ENCODE data around the gene BBS1.

Gene BBS1

DNA sequence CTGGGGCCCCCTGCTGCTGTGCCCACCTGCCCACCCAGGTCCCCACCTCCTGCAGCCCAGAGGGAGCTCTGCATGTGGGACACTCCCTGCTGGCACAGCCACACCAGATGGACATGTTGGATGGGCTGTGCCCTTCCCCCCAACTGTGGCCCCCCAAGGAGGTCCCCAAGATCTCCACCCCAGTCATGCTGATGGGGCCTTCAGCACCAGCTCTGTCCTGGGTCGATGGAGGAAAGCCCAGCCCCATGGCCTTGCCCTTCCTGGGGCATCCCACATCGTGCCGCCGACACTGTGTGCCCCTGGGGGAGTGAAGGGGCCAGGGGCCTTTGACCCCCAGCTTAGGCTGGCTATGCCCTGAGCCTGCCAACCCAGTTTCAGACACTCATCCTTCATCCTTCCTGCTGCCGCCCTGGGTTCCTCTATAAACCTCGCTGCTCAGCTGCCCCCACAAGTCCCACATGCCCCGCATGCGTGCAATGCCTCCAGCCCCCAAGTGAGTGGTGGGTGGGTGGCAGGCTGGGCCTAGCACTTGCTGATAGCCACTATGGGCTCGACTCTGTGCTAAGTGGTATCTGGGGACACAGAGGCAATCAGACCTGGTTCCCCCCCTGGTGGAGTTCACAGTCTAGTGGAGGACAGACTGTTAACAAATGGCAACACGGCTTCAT is 34.1 kb upstream of the BBS1 start:
- DNase-seq = no peak
- in situ Hi-C loops (cut with HindIII; ENCODE audit: low pct_ligation_motif_present, low pct_unique_long_range_greater_than_20kb, low sequenced_read_pairs) = no loop called here

DNA sequence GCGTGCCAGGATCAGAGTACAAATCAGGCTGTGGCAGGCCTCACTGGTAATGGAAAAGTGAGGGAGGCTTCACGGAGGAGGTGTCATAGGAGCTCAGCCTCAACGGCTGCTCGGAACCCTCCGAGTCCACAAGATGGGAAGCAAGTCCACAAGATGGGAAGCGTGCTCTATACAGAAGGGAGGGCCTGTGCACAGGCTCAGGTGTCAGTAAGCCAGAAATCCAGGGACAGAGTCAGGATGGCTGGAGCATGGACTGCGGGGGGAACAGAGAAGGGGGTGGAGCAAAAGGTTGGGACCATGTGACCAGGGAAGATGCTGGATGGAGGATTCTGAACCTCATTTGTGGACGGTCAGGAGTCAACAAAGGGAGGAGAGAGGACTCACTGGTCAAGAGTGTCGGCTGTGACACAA is 33.6 kb upstream of the BBS1 start:
- no peak for DNase-seq
- in situ Hi-C loops (cut with HindIII; ENCODE audit: low pct_ligation_motif_present, low pct_unique_long_range_greater_than_20kb, low sequenced_read_pairs) = no loop called here

DNA sequence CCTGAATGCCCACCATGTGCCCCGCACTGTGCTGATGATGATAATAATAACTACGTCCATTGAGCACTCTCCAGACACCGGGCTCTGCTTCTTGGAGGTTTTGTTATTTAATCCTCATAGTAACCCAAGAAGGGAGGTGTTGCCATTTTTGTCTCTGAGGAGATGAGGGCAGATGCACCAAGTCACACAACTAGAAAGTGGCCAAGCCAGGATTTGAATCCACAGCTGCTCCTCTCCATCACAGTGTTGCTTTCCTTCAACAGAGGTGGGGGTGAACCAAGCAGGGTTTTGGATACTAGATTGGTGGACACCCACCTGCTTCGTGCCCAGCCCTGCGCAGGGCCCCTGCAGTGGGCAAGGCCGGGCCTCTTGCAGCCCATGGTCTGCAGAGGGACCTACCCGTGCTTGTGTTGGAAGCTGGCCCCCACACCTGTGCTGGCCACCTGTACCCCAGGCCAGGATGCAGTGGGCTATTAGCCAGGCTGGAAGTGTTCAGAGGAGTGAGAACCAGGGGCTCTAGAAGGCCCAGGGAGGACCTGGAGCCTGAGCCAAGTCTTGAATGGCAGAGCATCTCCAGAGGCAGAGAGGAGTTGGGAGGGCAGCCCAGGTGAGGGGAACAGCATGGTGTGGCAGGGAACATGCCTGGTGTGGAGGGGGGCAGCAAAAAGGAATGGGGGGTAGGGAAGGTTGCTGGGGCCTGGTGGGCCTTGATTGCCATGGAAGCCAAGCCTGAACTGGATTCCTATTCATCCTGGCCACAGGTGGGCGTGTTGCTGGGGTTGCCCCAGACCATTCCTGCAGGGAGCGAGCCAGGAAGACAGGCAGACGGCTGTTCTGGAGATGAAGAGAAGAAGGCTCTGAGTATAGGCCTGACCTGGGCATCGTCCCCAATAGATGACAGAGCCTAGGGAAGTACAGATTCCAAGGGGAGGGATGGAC is 32.9 kb upstream of the BBS1 start:
- in situ Hi-C loops (cut with HindIII; ENCODE audit: low pct_ligation_motif_present, low pct_unique_long_range_greater_than_20kb, low sequenced_read_pairs) = no loop called here

DNA sequence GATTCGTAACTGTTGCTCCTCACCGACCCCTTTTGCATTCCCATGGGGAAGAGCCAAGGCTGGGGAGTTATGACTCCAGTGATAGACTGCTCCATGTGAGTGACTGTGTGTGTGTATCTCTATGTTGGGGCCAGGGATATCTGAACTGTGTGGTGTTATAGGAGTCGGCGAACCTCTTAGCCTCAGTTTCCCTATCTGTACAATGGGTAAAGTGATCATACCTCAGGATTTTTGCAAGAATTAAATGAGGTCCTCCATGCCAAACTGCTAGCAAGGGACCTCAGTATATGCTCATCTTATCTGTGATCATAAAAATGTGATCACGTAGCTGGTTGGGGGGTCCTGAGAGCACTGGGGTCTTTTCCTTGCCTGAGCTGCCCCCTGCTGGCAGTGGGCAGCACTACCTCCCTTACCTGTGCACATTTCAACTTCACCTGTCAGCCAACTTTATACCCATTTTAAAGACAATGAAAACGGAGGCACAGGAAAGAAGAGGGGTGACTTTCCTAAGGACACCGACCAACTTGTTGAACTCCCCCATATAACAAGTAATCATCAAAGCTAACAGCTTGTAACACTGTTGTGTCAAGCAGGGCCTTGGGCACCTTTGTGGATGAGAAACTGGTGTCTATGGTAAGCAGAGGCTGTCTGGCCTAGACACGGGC is 31.6 kb upstream of the BBS1 start:
- in situ Hi-C loops (cut with HindIII; ENCODE audit: low pct_ligation_motif_present, low pct_unique_long_range_greater_than_20kb, low sequenced_read_pairs) = no loop called here
- DNase-seq = peak; percentile 15

More for the DNA sequence above, 32.9 kb upstream of the BBS1 start:
- no peak for DNase-seq

DNA sequence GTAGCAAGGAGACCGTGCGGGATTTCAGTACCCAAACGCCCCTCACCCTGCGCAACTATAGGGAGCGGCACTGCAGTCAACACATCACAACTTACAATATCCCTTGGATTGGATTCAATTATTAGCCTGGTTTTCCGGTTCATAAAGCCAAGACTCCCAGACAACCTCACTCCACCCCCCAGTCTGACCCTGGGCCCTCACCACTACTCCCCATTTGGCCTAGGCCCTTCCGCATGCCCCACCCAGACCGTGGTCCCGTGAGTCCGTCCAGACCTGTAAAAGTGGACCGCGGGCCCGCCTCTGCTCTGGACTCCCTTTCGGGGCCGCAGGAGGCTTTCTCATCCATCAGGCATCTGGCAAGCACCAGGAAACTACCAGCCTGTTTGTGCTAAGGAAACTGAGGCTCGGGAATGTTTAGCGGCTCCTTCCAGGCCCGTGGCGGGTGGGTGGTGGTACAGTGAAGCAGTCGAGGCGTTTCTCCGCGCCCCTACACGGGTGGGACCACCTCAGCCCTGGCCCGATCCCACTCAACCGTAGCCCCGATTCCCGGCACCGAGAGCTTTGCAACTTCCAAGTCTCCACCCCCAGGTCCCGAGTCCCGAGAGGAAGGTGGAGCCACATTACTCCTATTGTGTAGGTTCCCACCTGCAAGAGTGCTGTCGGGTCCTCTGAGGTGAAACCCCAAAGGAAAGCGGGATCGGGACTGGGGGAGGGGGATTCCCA is 30.9 kb upstream of the BBS1 start:
- peak; percentile 73 for DNase-seq
- in situ Hi-C loops (cut with HindIII; ENCODE audit: low pct_ligation_motif_present, low pct_unique_long_range_greater_than_20kb, low sequenced_read_pairs) = no loop called here

DNA sequence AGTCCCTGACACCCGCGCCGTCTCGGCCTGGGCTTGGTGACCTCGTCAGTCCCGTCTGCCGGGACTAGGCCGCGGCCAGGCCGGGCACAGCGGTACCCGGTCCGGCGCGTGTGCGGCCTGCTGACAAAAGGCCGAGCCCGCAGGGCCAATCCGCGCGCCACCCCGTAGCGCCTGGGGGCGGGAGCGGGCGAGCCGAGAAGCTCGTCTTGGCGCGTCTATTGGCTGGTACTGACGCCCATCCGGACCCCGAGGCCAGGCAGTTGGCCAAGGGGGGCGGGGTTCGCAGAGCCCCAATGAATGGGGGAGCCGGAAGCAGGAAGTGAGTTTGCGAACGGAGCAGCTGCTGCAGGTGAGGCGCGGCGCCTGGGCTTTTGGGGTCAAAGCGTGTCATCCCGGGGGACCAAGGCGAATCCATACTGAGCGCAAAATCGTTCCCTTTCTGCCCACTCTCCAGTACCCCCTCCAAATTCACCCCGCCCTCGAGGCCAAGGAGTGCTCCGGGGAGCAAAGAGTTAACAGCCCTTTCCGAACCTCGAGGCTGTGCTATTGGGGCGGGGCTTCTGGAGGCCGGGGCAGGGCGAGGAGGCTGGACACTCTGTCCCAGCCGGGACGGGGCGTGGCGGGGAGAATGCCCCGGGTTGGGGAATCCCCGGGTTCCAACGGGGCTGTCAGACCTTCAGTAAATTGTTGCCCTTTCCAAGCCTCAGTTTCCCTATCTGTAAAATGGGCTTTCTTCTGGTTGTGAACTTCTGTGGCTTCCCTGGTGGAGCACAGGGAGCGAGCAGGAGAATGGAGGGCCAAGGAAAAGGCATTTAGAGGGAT is 30.1 kb upstream of the BBS1 start, which contains the start of gene DPP3:
Gene DPP3 (plus strand): TSS at position 318 of the 822 bp plus-strand sequence. CDS start 1,767 bp downstream, outside the sequence.
- peak; percentile 96 for DNase-seq
- in situ Hi-C loops (cut with HindIII; ENCODE audit: low pct_ligation_motif_present, low pct_unique_long_range_greater_than_20kb, low sequenced_read_pairs) = no loop called here

DNA sequence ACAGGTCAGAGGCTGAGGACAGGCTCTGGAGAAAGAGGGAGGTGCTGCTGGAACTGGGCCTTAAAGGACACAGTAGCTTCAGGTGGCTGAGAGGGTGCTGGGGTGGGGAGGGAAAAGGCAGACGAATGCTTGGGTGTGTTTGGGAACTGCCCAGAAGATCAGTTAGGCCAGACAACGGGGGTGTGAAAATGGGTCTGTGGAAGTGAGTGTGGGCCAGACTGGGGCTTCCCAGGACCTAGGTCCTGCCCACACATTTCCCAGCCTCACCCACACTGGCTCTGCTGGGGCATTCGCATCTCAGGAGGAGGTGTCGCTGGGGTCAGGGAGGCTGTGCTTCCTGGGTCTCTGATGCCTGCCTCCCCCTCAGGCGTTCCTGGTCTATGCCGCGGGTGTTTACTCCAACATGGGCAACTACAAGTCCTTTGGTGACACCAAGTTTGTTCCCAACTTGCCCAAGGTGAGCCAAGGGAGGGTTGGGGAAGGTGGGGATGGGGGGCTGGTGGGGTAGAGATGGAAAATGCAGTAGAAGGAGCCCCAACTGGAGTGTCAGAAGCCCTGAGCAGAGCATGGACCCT is 25.5 kb upstream of the BBS1 start:
- DNase-seq = no peak

DNA sequence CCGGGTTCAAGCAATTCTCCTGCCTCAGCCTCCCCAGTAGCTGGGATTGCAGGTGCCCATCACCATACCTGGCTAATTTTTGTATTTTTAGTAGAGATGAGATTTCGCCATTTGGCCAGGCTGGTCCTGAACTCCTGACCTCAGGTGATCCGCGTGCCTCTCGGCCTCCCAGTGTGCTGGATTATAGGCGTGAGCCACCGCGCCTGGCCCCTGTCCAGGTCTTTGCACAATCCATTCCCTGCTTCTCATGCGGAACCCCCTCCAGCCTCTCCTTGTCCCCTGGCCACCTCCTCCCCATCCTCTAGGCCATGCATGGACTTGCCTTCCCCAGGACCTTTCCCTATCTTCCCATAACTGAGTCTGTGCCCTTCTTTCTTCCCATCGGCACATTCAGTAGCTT is 21.5 kb upstream of the BBS1 start:
- no peak for DNase-seq
- in situ Hi-C loops (cut with HindIII; ENCODE audit: low pct_ligation_motif_present, low pct_unique_long_range_greater_than_20kb, low sequenced_read_pairs) = no loop called here

More for the DNA sequence above, 25.5 kb upstream of the BBS1 start:
- in situ Hi-C loops (cut with HindIII; ENCODE audit: low pct_ligation_motif_present, low pct_unique_long_range_greater_than_20kb, low sequenced_read_pairs) = no loop called here

DNA sequence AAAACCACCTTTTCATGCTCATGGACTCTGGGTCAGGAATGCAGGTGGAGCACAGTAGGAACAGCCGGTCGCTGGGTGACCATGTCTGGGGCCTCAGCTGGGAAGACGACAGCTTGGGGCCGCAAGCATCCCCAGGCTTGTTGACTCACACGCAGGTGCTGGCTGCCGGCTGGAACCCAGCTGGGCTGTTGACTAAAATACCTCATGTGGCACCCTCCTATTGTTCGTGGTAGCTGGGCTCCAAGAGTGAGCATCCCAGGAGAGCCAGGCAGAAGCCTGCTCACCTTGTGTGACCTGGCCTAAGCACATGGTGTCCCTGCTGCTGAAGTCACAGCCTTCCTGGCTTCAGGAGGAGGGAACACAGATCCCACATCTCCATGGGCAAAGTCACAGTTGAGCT is 20.8 kb upstream of the BBS1 start:
- no peak for DNase-seq
- in situ Hi-C loops (cut with HindIII; ENCODE audit: low pct_ligation_motif_present, low pct_unique_long_range_greater_than_20kb, low sequenced_read_pairs) = no loop called here

DNA sequence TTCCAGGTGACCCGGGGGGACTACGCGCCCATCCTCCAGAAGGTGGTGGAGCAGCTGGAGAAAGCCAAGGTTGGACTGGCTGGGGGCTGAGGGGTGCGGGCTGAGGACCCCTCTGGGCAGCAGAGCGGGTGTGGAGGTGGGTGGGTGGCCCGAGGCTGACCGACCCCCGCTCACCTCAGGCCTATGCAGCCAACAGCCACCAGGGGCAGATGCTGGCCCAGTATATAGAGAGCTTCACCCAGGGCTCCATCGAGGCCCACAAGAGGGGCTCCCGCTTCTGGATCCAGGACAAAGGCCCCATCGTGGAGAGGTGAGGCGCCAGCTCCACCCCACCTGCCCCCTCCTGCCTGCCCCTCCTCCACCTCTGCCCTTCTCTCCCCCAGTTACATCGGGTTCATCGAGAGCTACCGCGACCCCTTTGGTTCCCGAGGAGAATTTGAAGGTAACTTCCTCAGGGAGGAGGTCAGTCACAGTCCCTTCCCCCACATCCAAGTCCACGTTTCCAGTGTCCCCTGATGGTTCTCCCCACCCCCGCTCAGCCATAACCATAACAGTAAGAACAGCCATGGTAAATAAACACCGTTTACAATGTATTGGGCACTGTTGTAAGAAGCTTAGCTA is 19.0 kb upstream of the BBS1 start:
- in situ Hi-C loops (cut with HindIII; ENCODE audit: low pct_ligation_motif_present, low pct_unique_long_range_greater_than_20kb, low sequenced_read_pairs) = no loop called here
- no peak for DNase-seq

DNA sequence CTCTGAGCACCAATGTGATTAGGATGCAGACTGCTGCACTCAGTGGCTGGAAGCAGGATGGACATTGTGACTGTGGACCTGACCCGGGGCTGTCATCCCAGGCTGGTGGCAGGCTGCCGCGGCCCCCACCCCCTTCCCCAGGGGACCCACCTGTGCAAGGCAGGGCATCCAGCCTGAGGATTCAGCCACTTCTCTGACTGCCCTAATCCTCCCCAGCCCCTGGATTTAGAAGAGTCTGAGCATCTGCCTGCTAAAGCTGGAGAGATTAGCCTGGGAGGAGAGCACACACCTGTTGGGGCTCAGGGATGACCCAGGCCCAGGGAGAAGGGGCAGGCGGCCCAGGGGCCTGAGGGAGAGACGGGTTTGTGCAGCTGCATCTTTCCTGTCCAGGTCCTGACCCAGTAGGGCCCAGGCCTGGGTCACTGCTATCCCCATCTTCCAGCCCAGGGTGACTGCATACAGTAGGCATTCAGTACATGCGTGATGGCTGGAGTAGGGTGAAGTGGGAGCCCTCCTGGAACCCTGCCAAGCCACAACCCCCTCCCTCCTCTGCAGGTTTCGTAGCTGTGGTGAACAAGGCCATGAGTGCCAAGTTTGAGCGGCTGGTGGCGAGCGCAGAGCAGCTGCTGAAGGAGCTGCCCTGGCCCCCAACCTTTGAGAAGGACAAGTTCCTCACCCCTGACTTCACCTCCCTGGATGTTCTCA is 18.1 kb upstream of the BBS1 start:
- DNase-seq = no peak
- in situ Hi-C loops (cut with HindIII; ENCODE audit: low pct_ligation_motif_present, low pct_unique_long_range_greater_than_20kb, low sequenced_read_pairs) = no loop called here

DNA sequence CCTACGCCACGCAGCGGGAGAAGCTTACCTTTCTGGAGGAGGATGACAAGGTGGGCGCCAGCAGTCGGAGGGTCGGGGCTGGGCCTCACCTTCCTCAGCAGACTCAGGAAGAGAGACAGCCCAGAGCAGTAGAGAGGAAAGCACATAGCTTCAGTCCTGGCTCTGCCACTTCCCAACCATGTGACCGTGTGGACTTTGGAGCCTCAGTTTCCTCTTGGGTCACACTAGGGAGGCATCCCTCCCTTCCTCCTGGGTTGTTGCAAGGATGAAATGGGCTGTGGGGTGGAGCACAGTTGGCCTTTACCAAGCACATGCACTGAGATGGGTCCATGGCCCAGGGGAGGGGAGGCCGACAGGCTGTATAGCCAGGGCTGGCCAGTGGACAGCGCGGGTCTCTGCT is 17.3 kb upstream of the BBS1 start:
- DNase-seq = no peak
- in situ Hi-C loops (cut with HindIII; ENCODE audit: low pct_ligation_motif_present, low pct_unique_long_range_greater_than_20kb, low sequenced_read_pairs) = no loop called here

DNA sequence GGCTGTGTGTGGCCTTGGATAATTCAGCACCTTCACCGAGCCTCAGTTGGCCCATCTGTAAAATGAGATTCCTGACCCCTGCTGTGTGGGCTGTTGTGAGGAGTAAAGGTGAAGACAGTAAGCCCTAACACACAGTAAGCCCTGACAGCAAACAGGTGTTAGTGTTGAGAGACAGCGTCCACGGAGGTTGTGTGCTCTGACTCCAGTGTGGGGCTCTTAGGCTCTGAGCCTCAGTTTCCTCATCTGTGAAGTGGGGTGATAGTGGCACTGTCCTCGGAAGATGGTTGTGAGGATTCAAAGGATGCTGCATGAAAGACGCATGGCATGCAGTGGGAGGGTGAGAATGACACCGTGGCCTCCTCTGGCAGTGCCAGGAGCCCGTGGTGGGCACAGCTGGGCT is 16.0 kb upstream of the BBS1 start:
- in situ Hi-C loops (cut with HindIII; ENCODE audit: low pct_ligation_motif_present, low pct_unique_long_range_greater_than_20kb, low sequenced_read_pairs) = no loop called here
- DNase-seq = no peak

DNA sequence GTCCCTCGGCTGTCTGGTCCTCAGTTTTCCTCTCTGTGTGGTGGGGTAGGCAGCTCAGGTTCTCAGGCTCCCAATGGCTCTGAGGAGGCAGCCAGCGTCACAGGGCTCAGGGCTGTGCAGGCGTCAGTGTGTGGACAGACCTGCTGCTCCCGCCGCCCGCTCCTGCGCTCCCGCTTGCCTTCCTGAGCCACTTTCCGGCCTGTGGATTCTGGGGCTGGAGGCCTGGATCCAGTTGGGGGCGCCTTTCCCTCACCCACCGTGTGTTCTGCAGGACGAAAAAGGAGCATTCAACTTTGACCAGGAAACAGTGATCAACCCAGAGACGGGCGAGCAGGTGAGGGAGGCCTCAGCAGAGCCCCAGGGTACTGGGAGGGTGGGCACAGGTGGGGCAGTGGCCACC is 15.5 kb upstream of the BBS1 start:
- in situ Hi-C loops (cut with HindIII; ENCODE audit: low pct_ligation_motif_present, low pct_unique_long_range_greater_than_20kb, low sequenced_read_pairs) = no loop called here
- no peak for DNase-seq

DNA sequence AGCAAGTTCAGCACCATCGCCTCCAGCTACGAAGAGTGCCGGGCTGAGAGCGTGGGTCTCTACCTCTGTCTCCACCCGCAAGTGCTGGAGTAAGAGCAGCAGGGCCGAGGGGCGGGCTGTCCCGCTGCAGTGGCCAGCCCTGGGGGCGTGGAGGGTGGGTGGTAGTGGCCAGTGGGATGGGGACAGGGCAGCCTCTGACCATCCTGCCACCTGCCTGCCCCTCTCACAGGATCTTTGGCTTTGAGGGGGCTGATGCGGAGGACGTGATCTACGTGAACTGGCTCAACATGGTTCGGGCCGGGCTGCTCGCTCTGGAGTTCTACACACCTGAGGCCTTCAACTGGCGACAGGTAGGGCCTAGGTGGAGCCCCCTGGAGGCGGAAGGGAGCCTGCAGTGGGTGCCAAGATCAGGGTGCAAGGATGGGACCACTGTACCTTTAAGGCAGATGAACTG is 15.0 kb upstream of the BBS1 start:
- in situ Hi-C loops (cut with HindIII; ENCODE audit: low pct_ligation_motif_present, low pct_unique_long_range_greater_than_20kb, low sequenced_read_pairs) = no loop called here
- DNase-seq = no peak

DNA sequence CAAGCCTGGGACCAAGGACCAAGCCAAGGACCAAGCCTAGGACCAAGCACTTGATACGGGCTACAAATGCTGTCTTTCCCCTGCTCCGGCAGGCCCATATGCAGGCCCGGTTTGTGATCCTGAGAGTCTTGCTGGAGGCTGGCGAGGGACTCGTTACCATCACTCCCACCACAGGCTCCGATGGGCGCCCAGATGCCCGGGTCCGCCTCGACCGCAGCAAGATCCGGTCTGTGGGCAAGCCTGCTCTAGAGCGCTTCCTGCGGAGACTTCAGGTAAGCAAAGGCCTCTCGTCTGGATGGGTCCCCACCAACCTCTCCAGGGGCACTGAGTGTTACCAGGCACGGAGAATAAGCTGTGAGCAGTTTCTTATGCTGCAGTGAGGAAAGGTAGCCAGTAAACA is 13.2 kb upstream of the BBS1 start:
- DNase-seq = no peak
- in situ Hi-C loops (cut with HindIII; ENCODE audit: low pct_ligation_motif_present, low pct_unique_long_range_greater_than_20kb, low sequenced_read_pairs) = no loop called here

DNA sequence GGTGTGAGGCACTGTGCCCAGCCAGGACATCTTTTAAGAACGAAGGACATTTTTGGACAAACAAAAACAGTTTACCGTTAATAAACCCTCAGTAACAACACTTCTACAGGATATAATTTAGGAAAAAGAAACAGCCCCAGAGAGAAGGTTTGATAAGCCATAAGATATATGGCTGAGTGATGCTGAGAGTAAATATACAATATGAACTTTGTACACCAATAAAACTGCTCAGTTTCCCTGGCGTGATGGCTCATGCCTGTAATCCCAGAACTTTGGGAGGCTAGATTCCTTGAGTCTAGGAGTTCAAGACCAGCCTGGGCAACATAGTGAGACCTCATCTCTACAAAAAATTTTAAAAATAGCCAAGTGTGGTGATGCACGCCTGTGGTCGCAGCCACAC is 11.9 kb upstream of the BBS1 start:
- DNase-seq = no peak
- in situ Hi-C loops (cut with HindIII; ENCODE audit: low pct_ligation_motif_present, low pct_unique_long_range_greater_than_20kb, low sequenced_read_pairs) = no loop called here

Data from ACHN (cell line).